H1 (cell line): ENCODE data around the gene INPP5A. TPM values are rescaled to one million over a fixed set of nuclear protein-coding genes. Genes with fewer than 3 reads are reported as not detected.

Experiments
- CTCF ChIA-PET: fragments of 300-600 bp; sonication (Branson Sonifier 250); formaldehyde crosslinking; loops from one replicate; lab custom pipeline; 2021; ENCODE audit not compliant: partially characterized antibody; lab: Charles Lee
- POLR2A ChIA-PET: fragments of 300-600 bp; sonication (Branson Sonifier 250); formaldehyde crosslinking; loops from one replicate; lab custom pipeline; 2021; ENCODE audit warnings: inconsistent platforms; ENCODE audit not compliant: partially characterized antibody; lab: Charles Lee
- DNase-seq, 2 experiments: peaks; one replicate each; pipeline versions ENCODE4 v3.0.0 to v3.0.0-alpha.2; 2010 to 2022; ENCODE audit warnings: low spot score in 2 of 2, low read depth in 1 of 2, mixed read lengths in 1 of 2
- FAIRE-seq: peaks from 2 replicates; lab custom pipeline; 2011; peaks lifted over from hg19 to GRCh38; lab: Jason Lieb, UNC
- H2AFZ ChIP-seq: 2 replicates; pipeline ENCODE4 v1.8.1; 2012; ENCODE audit warnings: low read length, inconsistent platforms
- H2AK5ac ChIP-seq: 2 replicates; pipeline ENCODE4 v1.6.1; 2013; ENCODE audit warnings: low read depth, low read length
- H2BK120ac ChIP-seq: replicated peaks from 2 replicates; pipeline ENCODE3; 2013; ENCODE audit warnings: low read depth, low read length, inconsistent platforms
- H2BK12ac ChIP-seq: 2 replicates; pipeline ENCODE4 v1.6.1; 2013; ENCODE audit warnings: low read depth, low read length
- H2BK15ac ChIP-seq: 2 replicates; pipeline ENCODE4 v1.6.1; 2013; ENCODE audit warnings: low read length
- H2BK20ac ChIP-seq: 2 replicates; pipeline ENCODE4 v1.6.1; 2013; ENCODE audit warnings: low read length
- H2BK5ac ChIP-seq: 2 replicates; pipeline ENCODE4 v1.6.1; 2013; ENCODE audit warnings: low read depth, low read length
- H3K14ac ChIP-seq: 2 replicates; pipeline ENCODE4 v1.6.1; 2013; ENCODE audit warnings: inconsistent platforms; ENCODE audit not compliant: insufficient read length
- H3K18ac ChIP-seq: 2 replicates; pipeline ENCODE4 v1.6.1; 2013; ENCODE audit warnings: low read length; ENCODE audit errors: extremely low read depth
- H3K23ac ChIP-seq: 2 replicates; pipeline ENCODE4 v1.6.1; 2013; ENCODE audit warnings: inconsistent platforms; ENCODE audit not compliant: insufficient read length
- H3K23me2 ChIP-seq: 2 replicates; pipeline ENCODE4 v1.6.1; 2013; ENCODE audit warnings: low read depth, low read length
- H3K27ac ChIP-seq: 2 replicates; pipeline ENCODE4 v1.6.1; 2011; ENCODE audit warnings: low read depth, low read length, inconsistent platforms
- H3K27me3 ChIP-seq, 4 experiments: replicated peaks in 1 of 4; 1 replicate in 1 of 4; 2 replicates in 3 of 4; pipeline versions ENCODE4 v1.6.1 to v1.8.1; 2011 to 2013; ENCODE audit warnings: low read length in 3 of 4, mild to moderate bottlenecking in 3 of 4, inconsistent platforms in 2 of 4, mixed read lengths in 2 of 4, moderate library complexity in 1 of 4; ENCODE audit not compliant: control insufficient read depth in 3 of 4, insufficient read depth in 3 of 4; ENCODE audit errors: extremely low read depth in 1 of 4
- H3K36me3 ChIP-seq, 4 experiments: 2 replicates each; pipeline versions ENCODE4 v1.6.1 to v1.8.1; 2011 to 2013; ENCODE audit warnings: mild to moderate bottlenecking in 4 of 4, low read length in 3 of 4, moderate library complexity in 2 of 4, control low read depth in 1 of 4, inconsistent platforms in 1 of 4; ENCODE audit not compliant: insufficient read depth in 4 of 4, control insufficient read depth in 2 of 4
- H3K4ac ChIP-seq: replicated peaks from 2 replicates; pipeline ENCODE3; 2013; ENCODE audit warnings: low read length, low read depth, mixed read lengths, inconsistent platforms; ENCODE audit not compliant: insufficient read length
- H3K4me1 ChIP-seq, 4 experiments: replicated peaks in 1 of 4; 1 replicate in 1 of 4; 2 replicates in 3 of 4; pipeline versions ENCODE4 v1.6.1 to v1.8.1; 2011 to 2013; ENCODE audit warnings: low read length in 3 of 4, inconsistent platforms in 2 of 4, mixed read lengths in 1 of 4; ENCODE audit not compliant: insufficient read depth in 4 of 4, control insufficient read depth in 3 of 4
- H3K4me2 ChIP-seq, 2 experiments: 2 replicates each; pipeline versions ENCODE4 v1.6.1 to v1.8.1; 2011 to 2013; ENCODE audit warnings: low read depth in 2 of 2, low read length in 2 of 2, control low read depth in 1 of 2, inconsistent platforms in 1 of 2, mild to moderate bottlenecking in 1 of 2; ENCODE audit not compliant: insufficient read depth in 1 of 2
- H3K4me3 ChIP-seq, 4 experiments: fragments of 200-600, 300-600 bp in 1 of 4; sonication (generic), shearing (Covaris generic), sonication (Bioruptor Twin) in 1 of 4; 2 replicates each; pipeline versions ENCODE4 v1.5.1 to v1.8.1; 2011 to 2016; ENCODE audit warnings: low read length in 4 of 4, low read depth in 3 of 4, control low read depth in 2 of 4, inconsistent platforms in 2 of 4, mild to moderate bottlenecking in 2 of 4, mixed read lengths in 1 of 4, moderate library complexity in 1 of 4; ENCODE audit not compliant: insufficient read depth in 2 of 4; ENCODE audit errors: extremely low read depth in 1 of 4
- H3K56ac ChIP-seq: replicated peaks from 2 replicates; pipeline ENCODE3; 2013; ENCODE audit warnings: low read depth, mild to moderate bottlenecking, mixed read lengths, low read length, inconsistent platforms; ENCODE audit not compliant: insufficient read length
- H3K79me1 ChIP-seq: 2 replicates; pipeline ENCODE4 v1.6.1; 2013; ENCODE audit warnings: low read depth, low read length, control low read depth
- H3K79me2 ChIP-seq, 2 experiments: 2 replicates each; pipeline versions ENCODE4 v1.6.1 to v1.8.1; 2012 to 2013; ENCODE audit warnings: low read length in 2 of 2, mild to moderate bottlenecking in 2 of 2, inconsistent platforms in 1 of 2; ENCODE audit not compliant: insufficient read depth in 2 of 2, control insufficient read depth in 1 of 2
- H3K9ac ChIP-seq, 4 experiments: replicated peaks in 1 of 4; 1 replicate in 1 of 4; 2 replicates in 3 of 4; pipeline versions ENCODE4 v1.6.1 to v1.8.1; 2011 to 2013; ENCODE audit warnings: low read depth in 3 of 4, low read length in 3 of 4, control low read depth in 2 of 4, mild to moderate bottlenecking in 2 of 4, moderate library complexity in 2 of 4, inconsistent platforms in 1 of 4; ENCODE audit errors: extremely low read depth in 1 of 4
- H3K9me3 ChIP-seq, 2 experiments: 2 replicates each; pipeline versions ENCODE4 v1.6.1 to v1.8.1; 2012 to 2013; ENCODE audit warnings: mild to moderate bottlenecking in 2 of 2, moderate library complexity in 2 of 2, control low read depth in 1 of 2, inconsistent platforms in 1 of 2, low read depth in 1 of 2, low read length in 1 of 2, mixed read lengths in 1 of 2; ENCODE audit not compliant: insufficient read depth in 2 of 2
- H4K20me1 ChIP-seq, 2 experiments: replicated peaks in 1 of 2; 2 replicates each; pipeline versions ENCODE3 to v1.8.1; 2011 to 2013; ENCODE audit warnings: inconsistent platforms in 2 of 2, low read length in 2 of 2, mild to moderate bottlenecking in 1 of 2; ENCODE audit not compliant: insufficient read depth in 2 of 2, control insufficient read depth in 1 of 2
- H4K5ac ChIP-seq: 2 replicates; pipeline ENCODE4 v1.6.1; 2013; ENCODE audit warnings: low read length, low read depth, mixed read lengths, inconsistent platforms; ENCODE audit not compliant: insufficient read length
- H4K8ac ChIP-seq: 2 replicates; pipeline ENCODE4 v1.8.0; 2013; ENCODE audit warnings: mild to moderate bottlenecking, moderate library complexity, low read length, inconsistent platforms; ENCODE audit not compliant: insufficient read depth; ENCODE audit errors: extremely low read depth
- H4K91ac ChIP-seq: replicated peaks from 2 replicates; pipeline ENCODE3; 2013; ENCODE audit warnings: low read length, mixed read lengths, inconsistent platforms; ENCODE audit not compliant: insufficient read length
- KDM5A ChIP-seq: fragments of 200-600 bp; IDR thresholded peaks from 2 replicates; pipeline ENCODE4 v1.7.1; 2012; ENCODE audit warnings: mild to moderate bottlenecking, low read length, inconsistent platforms, mixed read lengths
- RXRA ChIP-seq: IDR thresholded peaks from 2 replicates; pipeline ENCODE4 v1.6.1; 2011; ENCODE audit warnings: low read depth, mild to moderate bottlenecking, low read length, moderate library complexity; ENCODE audit not compliant: insufficient read depth
- SAP30 ChIP-seq: fragments of 300-600 bp; sonication (generic); IDR thresholded peaks from 2 replicates; pipeline ENCODE4 v1.7.1; 2012; ENCODE audit warnings: low read length, moderate library complexity, mild to moderate bottlenecking, inconsistent platforms; ENCODE audit not compliant: insufficient read depth, insufficient replicate concordance
- TCF12 ChIP-seq: IDR thresholded peaks from 2 replicates; pipeline ENCODE4 v1.6.1; 2011; ENCODE audit warnings: low read depth, mild to moderate bottlenecking, low read length
- USF2 ChIP-seq: IDR thresholded peaks from 2 replicates; pipeline ENCODE4 v1.6.1; 2011; ENCODE audit warnings: low read length, improper control_type of control experiment
- WGBS, 2 experiments: shearing (Covaris generic) in 1 of 2; methylation state at CpG; one replicate each; pipeline versions ENCODE4 v1.1.6 to v1.1.7; 2013 to 2015; ENCODE audit warnings: low lambda C conversion rate in 2 of 2, mixed read lengths in 2 of 2, inconsistent platforms in 1 of 2, low coverage in 1 of 2, missing lambda C conversion rate in 1 of 2; ENCODE audit not compliant: insufficient replicate concordance in 2 of 2, insufficient coverage in 1 of 2, insufficient read length in 1 of 2; ENCODE audit errors: extremely low coverage in 1 of 2, missing lambda C conversion rate in 1 of 2; 5-methylcytosine and 5-hydroxymethylcytosine counted together
- polyA plus RNA-seq, 7 experiments: library from polyadenylated mRNA; depleted of rRNA in 3 of 7; stranded (reverse) in 5 of 7; unstranded in 2 of 7; fragments of >200 nt in 5 of 7; fragments of 200-250 nt in 2 of 7; gene quantifications; 1 replicate in 5 of 7; 2 replicates in 1 of 7; 4 replicates in 1 of 7; pipeline versions ENCODE4 v1.2.1 to v1.2.3, GENCODE V29; 2011 to 2013; ENCODE audit warnings: missing spikeins in 2 of 7, mixed read lengths in 2 of 7
- total RNA-seq: library from RNA; stranded (reverse); fragmentation: NEBNext Ultra II Directional; extraction: Animal tissue kit (Norgen Biotek cat#: 25700); gene quantifications from 2 replicates; pipeline ENCODE4 v1.2.1, GENCODE V29; 2021

Gene INPP5A
- total and polyA plus RNA-seq, 2 of the 8 experiments (the other 6 are each of a cell fraction or from before 2014, with no cell fraction given), result 19.7 to 27.5 TPM

DNA sequence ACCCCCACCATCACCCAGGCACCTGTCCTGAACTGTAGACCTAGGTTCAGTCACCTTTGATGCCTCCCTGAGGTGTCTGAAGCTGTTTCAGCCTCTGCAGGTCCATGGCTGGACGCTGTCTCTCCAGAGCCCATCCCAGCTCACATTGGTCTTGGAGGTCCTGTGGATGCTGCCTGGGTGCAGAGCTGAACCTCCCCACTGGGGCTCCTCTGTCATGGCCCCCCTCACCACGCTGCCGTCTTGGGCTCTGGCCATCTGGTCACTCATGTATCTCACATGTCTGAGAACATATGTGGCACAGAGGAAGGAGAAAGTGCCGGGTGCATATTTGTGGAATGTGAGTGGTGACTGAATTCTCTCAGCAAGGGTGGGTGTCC lies 139.5 kb downstream of the INPP5A start:
- TF ChIP-seq TCF12 (no peak), USF2 (no peak), SAP30 (no peak), RXRA (no peak), KDM5A (no peak)
- TF ChIP-seq, all 59 proteins: peak for 0
- WGBS, 2 experiments, result 79% methylated on average over 4 of the region's 4 CpGs; no CpG with 5 or more reads in 1 of the 2 experiments
- no peak overlapping the region for H2AK5ac ChIP-seq
- H4K8ac ChIP-seq, result no peak overlapping the region; the same call in 1 of the 2 replicates
- H2AFZ ChIP-seq, result no peak overlapping the region
- H4K20me1 ChIP-seq, result no peaks in the 10 kb centered on the region
- H3K4ac ChIP-seq, result no peak overlapping the region
- POLR2A ChIA-PET, result no interaction called here
- H3K79me1 ChIP-seq, result no peaks in the 10 kb centered on the region
- H3K36me3 ChIP-seq, result no peaks in the 10 kb centered on the region
- H3K9me3 ChIP-seq, result peaks cover 0 to 12% of the 10 kb centered on the region in 2 experiments; a peak in 1 of 4 replicates
- H4K91ac ChIP-seq, result no peak overlapping the region
- no peak overlapping the region for H2BK5ac ChIP-seq
- H3K27me3 ChIP-seq, result no peaks in the 10 kb centered on the region
- FAIRE-seq (no peak), DNase-seq (no peak)
- H3K79me2 ChIP-seq, result no peaks in the 10 kb centered on the region
- H2BK20ac ChIP-seq, result no peak overlapping the region
- H3K23ac ChIP-seq, result no peak overlapping the region
- no peaks in the 10 kb centered on the region for H3K4me1 ChIP-seq
- H3K18ac ChIP-seq, result no peak overlapping the region
- H3K56ac ChIP-seq, result no peak overlapping the region
- no peak overlapping the region for H3K4me3 ChIP-seq
- CTCF ChIA-PET, result interaction anchor here (0.6 to 1.8 kb wide), 2 partner anchors 23 to 403 kb away, joined by 3 to 4 read pairs; no protein-coding TSS in a partner anchor
- H3K27ac ChIP-seq, result no peak overlapping the region
- H2BK120ac ChIP-seq, result no peak overlapping the region
- no peaks in the 10 kb centered on the region for H3K23me2 ChIP-seq
- no peak overlapping the region for H3K14ac ChIP-seq
- no peak overlapping the region for H2BK15ac ChIP-seq
- H3K9ac ChIP-seq, result no peak overlapping the region
- H3K4me2 ChIP-seq, result no peak overlapping the region
- no peak overlapping the region for H4K5ac ChIP-seq
- H2BK12ac ChIP-seq, result no peak overlapping the region
